Measurements from ENCODE around the gene SLC7A4.

GRCh38 chr22:21038405-21038804 is 6.0 kb upstream of the SLC7A4 start:
- TF ChIP-seq CTCF (IDR thresholded peaks at IDR 0.05; ENCODE audit: poor library complexity, severe bottlenecking): no peak
- no peak for TF ChIP-seq SMC3 (conservative IDR thresholded peaks at IDR 0.05; ENCODE audit: poor library complexity)
- no peak for TF ChIP-seq TAF1 (IDR thresholded peaks at IDR 0.05; ENCODE audit: low read depth)
- no peak for TF ChIP-seq EZH2 (IDR thresholded peaks at IDR 0.05; ENCODE audit: borderline replicate concordance, insufficient read depth, low read length, poor library complexity, severe bottlenecking)
- no peak for TF ChIP-seq MXI1 (conservative IDR thresholded peaks at IDR 0.05; ENCODE audit: poor library complexity, severe bottlenecking)
- no peak for TF ChIP-seq REST (IDR thresholded peaks at IDR 0.05; ENCODE audit: borderline replicate concordance)
- no peak for TF ChIP-seq RAD21 (conservative IDR thresholded peaks at IDR 0.05)
- TF ChIP-seq EP300 (conservative IDR thresholded peaks at IDR 0.05; ENCODE audit: poor library complexity, severe bottlenecking): no peak
- TF ChIP-seq POLR2AphosphoS5 (IDR thresholded peaks at IDR 0.05): no peak
